Activated CD8-positive, alpha-beta T cell treated with anti-CD3 and anti-CD28 coated beads for 36 hours (primary cell): ENCODE measurements around the gene QPRT. TPM values are rescaled to one million over a fixed set of nuclear protein-coding genes. Genes with fewer than 3 reads are reported as not detected.
"Not testable (repeated sequence)": the region's sequence is repeated elsewhere in the genome, so short reads cannot be mapped to it uniquely, and the experiment has no call there.

Source experiments
- ATAC-seq: fragments of 200-7000 bp; cut with Tn5 transposase; one replicate; pipeline ENCODE4 v1.10.0; 2021; ENCODE audit warnings: mild to moderate bottlenecking, moderate library complexity
- CTCF ChIA-PET: fragments of 350-600 bp; sonication (Branson Sonifier 250); formaldehyde crosslinking; loops from one replicate; lab custom pipeline; 2021; ENCODE audit warnings: antibody characterized with exemption; lab: Charles Lee
- POLR2A ChIA-PET: fragments of 350-600 bp; sonication (Branson Sonifier 250); formaldehyde crosslinking; loops from one replicate; lab custom pipeline; 2021; ENCODE audit warnings: antibody characterized with exemption; lab: Charles Lee
- DNase-seq: peaks from one replicate; pipeline ENCODE4 v3.0.0-alpha.2; 2020
- H3K27ac Mint-ChIP-seq: one replicate; pipeline ENCODE4 v1.8.0; 2021; ENCODE audit warnings: mild to moderate bottlenecking, mixed read lengths
- H3K27me3 Mint-ChIP-seq: one replicate; pipeline ENCODE4 v1.8.0; 2021; ENCODE audit warnings: mixed read lengths
- H3K36me3 Mint-ChIP-seq: one replicate; pipeline ENCODE4 v1.8.0; 2021; ENCODE audit warnings: low read depth, mixed read lengths
- H3K4me1 Mint-ChIP-seq: one replicate; pipeline ENCODE4 v1.8.0; 2021; ENCODE audit warnings: low read depth, mixed read lengths
- H3K4me3 Mint-ChIP-seq: one replicate; pipeline ENCODE4 v1.8.0; 2021; ENCODE audit warnings: mild to moderate bottlenecking, moderate library complexity, mixed read lengths
- H3K9me3 Mint-ChIP-seq: one replicate; pipeline ENCODE4 v1.8.0; 2021; ENCODE audit warnings: mixed read lengths
- CTCF ChIP-seq: fragments of 200-600 bp; IDR thresholded peaks from one replicate; pipeline ENCODE4 v1.8.0; 2022; ENCODE audit warnings: antibody characterized with exemption, mild to moderate bottlenecking
- intact Hi-C: fragments of 100-400 bp; cut with micrococcal nuclease; formaldehyde crosslinking; loops from one replicate; pipeline ENCODE4 v1.10.0; 2022
- total RNA-seq, 2 experiments: library from RNA; stranded (reverse); gene quantifications; one replicate each; pipeline ENCODE4 v1.2.3, GENCODE V29; 2021

The QPRT gene
- total RNA-seq, 2 experiments from 2014 or later = 9.3 to 11.7 TPM

DNA sequence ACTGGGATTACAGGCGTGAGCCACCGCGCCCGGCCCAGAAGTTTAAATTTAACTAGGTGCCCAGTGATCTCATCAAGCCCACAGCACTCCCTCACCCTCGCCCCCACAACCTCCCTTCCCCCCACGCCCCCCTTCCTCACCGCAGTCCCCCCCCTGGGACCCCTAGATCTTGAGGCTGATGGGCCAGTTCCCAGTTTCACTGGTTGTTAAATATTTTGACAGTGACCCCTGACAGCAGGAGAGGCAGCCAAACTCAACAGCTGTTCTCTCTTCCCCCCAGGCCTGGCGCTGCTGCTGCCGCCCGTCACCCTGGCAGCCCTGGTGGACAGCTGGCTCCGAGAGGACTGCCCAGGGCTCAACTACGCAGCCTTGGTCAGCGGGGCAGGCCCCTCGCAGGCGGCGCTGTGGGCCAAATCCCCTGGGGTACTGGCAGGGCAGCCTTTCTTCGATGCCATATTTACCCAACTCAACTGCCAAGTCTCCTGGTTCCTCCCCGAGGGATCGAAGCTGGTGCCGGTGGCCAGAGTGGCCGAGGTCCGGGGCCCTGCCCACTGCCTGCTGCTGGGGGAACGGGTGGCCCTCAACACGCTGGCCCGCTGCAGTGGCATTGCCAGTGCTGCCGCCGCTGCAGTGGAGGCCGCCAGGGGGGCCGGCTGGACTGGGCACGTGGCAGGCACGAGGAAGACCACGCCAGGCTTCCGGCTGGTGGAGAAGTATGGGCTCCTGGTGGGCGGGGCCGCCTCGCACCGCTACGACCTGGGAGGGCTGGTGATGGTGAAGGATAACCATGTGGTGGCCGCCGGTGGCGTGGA lies 15.6 kb downstream of the QPRT start:
- H3K27me3 Mint-ChIP-seq = no peaks in the 10 kb centered on the region
- no peak overlapping the region for H3K4me3 Mint-ChIP-seq
- intact Hi-C loops = no loop called here
- no peak for DNase-seq
- H3K36me3 Mint-ChIP-seq = no peaks in the 10 kb centered on the region
- POLR2A ChIA-PET = interaction anchor here (0.7 kb wide), 1 partner anchor 102 kb away, joined by 4 read pairs; no protein-coding TSS in a partner anchor
- H3K4me1 Mint-ChIP-seq = peaks cover 2% of the 10 kb centered on the region
- no peak for ATAC-seq
- H3K9me3 Mint-ChIP-seq = no peaks in the 10 kb centered on the region
- CTCF ChIA-PET = interaction anchor here (0.7 kb wide), 1 partner anchor 15 kb away, joined by 3 read pairs; no protein-coding TSS in a partner anchor
- no peak for TF ChIP-seq CTCF
- H3K27ac Mint-ChIP-seq = no peak overlapping the region

- H3K9me3 Mint-ChIP-seq, intact Hi-C loops, DNase-seq, H3K27ac Mint-ChIP-seq, H3K4me1 Mint-ChIP-seq, H3K27me3 Mint-ChIP-seq, ATAC-seq, H3K36me3 Mint-ChIP-seq, H3K4me3 Mint-ChIP-seq: not testable (repeated sequence)
- ChIA-PET CTCF (interaction anchor here (1.0 to 2.3 kb wide), 3 partner anchors 69 to 336 kb away, joined by 3 to 8 read pairs (median 4); no protein-coding TSS in a partner anchor), POLR2A (interaction anchor here (0.7 to 1.1 kb wide), 2 partner anchors 101 to 153 kb away, joined by 3 to 4 read pairs; no protein-coding TSS in a partner anchor)
Measured at GRCh38 chr16:29695675-29696074, 16.7 kb downstream of the QPRT start.

GRCh38 chr16:29696881-29697331 lies 17.9 kb downstream of the QPRT start:
- Mint-ChIP-seq H3K27ac (no peak overlapping the region), H3K9me3 (no peaks in the 10 kb centered on the region), H3K36me3 (no peaks in the 10 kb centered on the region), H3K4me3 (no peak overlapping the region), H3K4me1 (peaks cover 15% of the 10 kb centered on the region), H3K27me3 (no peaks in the 10 kb centered on the region)
- ATAC-seq (no peak), DNase-seq (no peak)
- POLR2A ChIA-PET = interaction anchor here (1.1 kb wide), 1 partner anchor 152 kb away, joined by 3 read pairs; no protein-coding TSS in a partner anchor
- no peak for TF ChIP-seq CTCF
- CTCF ChIA-PET = interaction anchor here (0.8 to 2.3 kb wide), 5 partner anchors 8 to 335 kb away, joined by 3 to 9 read pairs (median 8); partner anchors contain the start of gene KIF22
- intact Hi-C loops = no loop called here

- no peak overlapping the region for H3K27ac Mint-ChIP-seq
Measured at GRCh38 chr16:29697391-29697790, 18.4 kb downstream of the QPRT start.

More at GRCh38 chr16:29697391-29697790, 18.4 kb downstream of the QPRT start:
- ChIA-PET CTCF (interaction anchor here (1.2 to 2.3 kb wide), 5 partner anchors 14 to 335 kb away, joined by 3 to 9 read pairs (median 8); partner anchors contain the start of gene KIF22), POLR2A (no interaction called here)
- peaks cover 20% of the 10 kb centered on the region for H3K4me1 Mint-ChIP-seq
- no peak for TF ChIP-seq CTCF
- no peaks in the 10 kb centered on the region for H3K9me3 Mint-ChIP-seq
- DNase-seq = no peak
- intact Hi-C loops = no loop called here
- H3K36me3 Mint-ChIP-seq = no peaks in the 10 kb centered on the region
- ATAC-seq = no peak
- no peaks in the 10 kb centered on the region for H3K27me3 Mint-ChIP-seq
- H3K4me3 Mint-ChIP-seq = no peak overlapping the region
